HepG2 (cell line): ENCODE data around the gene KATNAL2. TPM values are rescaled to one million over a fixed set of nuclear protein-coding genes. Genes with fewer than 3 reads are reported as not detected.
A peak's percentile ranks its signal among the peaks of the same experiment; 100 is the strongest.

Source experiments
- ATAC-seq: fragments of 200-7000 bp; cut with Tn5 transposase; 3 replicates; pipeline ENCODE4 v1.9.1; 2020; ENCODE audit warnings: mild to moderate bottlenecking, moderate library complexity
- BruUV-seq: library from RNA; stranded (reverse); fragments of 400-500 nt; replicated peaks from 2 replicates; lab custom pipeline; 2021; lab: Mats Ljungman, UMichigan
- CTCF ChIA-PET: fragments of 300-600 bp; formaldehyde crosslinking; extraction: SDS; loops from one replicate; lab custom pipeline; 2021; ENCODE audit warnings: low total read pairs, inconsistent platforms, low intra/inter-chr PET ratio; lab: Yijun Ruan, JAX
- POLR2A ChIA-PET: fragments of 350-600 bp; sonication (Branson Sonifier 250); formaldehyde crosslinking; loops from one replicate; lab custom pipeline; 2020; ENCODE audit warnings: antibody characterized with exemption, inconsistent platforms; lab: Yijun Ruan, JAX
- DNase-seq: peaks from one replicate; pipeline ENCODE4 v3.0.0-alpha.2; 2015; ENCODE audit warnings: low spot score
- FAIRE-seq: peaks from 3 replicates; lab custom pipeline; 2011; peaks lifted over from hg19 to GRCh38; lab: Jason Lieb, UNC
- H2AFZ ChIP-seq: one replicate; pipeline ENCODE4 v1.6.1; 2011; ENCODE audit warnings: low read length, inconsistent platforms
- H3K27ac ChIP-seq: fragments of 300-600 bp; 3 replicates; pipeline ENCODE4 v1.8.0; 2011; ENCODE audit warnings: mixed run types, mild to moderate bottlenecking, mixed read lengths, low read length, inconsistent platforms; ENCODE audit not compliant: insufficient read depth; ENCODE audit errors: extremely low read length
- H3K27me3 ChIP-seq, 2 experiments: fragments of 200-600 bp in 1 of 2; 2 replicates in 1 of 2; 3 replicates in 1 of 2; pipeline versions ENCODE4 v1.6.0 to v1.8.0; 2011; ENCODE audit warnings: low read length in 2 of 2, mild to moderate bottlenecking in 2 of 2, moderate library complexity in 2 of 2, inconsistent platforms in 1 of 2; ENCODE audit not compliant: insufficient read depth in 2 of 2, control insufficient read depth in 1 of 2
- H3K36me3 ChIP-seq, 2 experiments: fragments of 200-600 bp in 1 of 2; replicated peaks in 1 of 2; 2 replicates in 1 of 2; 3 replicates in 1 of 2; pipeline versions ENCODE4 v1.5.1 to v1.8.0; 2011; ENCODE audit warnings: low read length in 2 of 2, inconsistent platforms in 1 of 2; ENCODE audit not compliant: insufficient read depth in 2 of 2, control insufficient read depth in 1 of 2
- H3K4me1 ChIP-seq: 2 replicates; pipeline ENCODE4 v1.5.1; 2012; ENCODE audit warnings: low read length, inconsistent platforms; ENCODE audit not compliant: insufficient read depth
- H3K4me2 ChIP-seq: 2 replicates; pipeline ENCODE4 v1.6.0; 2011; ENCODE audit warnings: low read depth, low read length, inconsistent platforms
- H3K4me3 ChIP-seq, 3 experiments: fragments of 200-600 bp in 1 of 3; sonication (generic), shearing (Covaris generic) in 1 of 3; replicated peaks in 1 of 3; 2 replicates each; pipeline ENCODE4 v1.5.1; 2011 to 2016; ENCODE audit warnings: low read length in 3 of 3, inconsistent platforms in 2 of 3, low read depth in 2 of 3, mild to moderate bottlenecking in 2 of 3, control low read depth in 1 of 3, mixed read lengths in 1 of 3; ENCODE audit not compliant: insufficient read depth in 1 of 3
- H3K79me2 ChIP-seq: one replicate; pipeline ENCODE4 v1.6.1; 2011; ENCODE audit warnings: low read length, inconsistent platforms; ENCODE audit not compliant: insufficient read depth
- H3K9ac ChIP-seq: 2 replicates; pipeline ENCODE4 v1.6.0; 2011; ENCODE audit warnings: mild to moderate bottlenecking, low read depth, low read length, inconsistent platforms; ENCODE audit not compliant: insufficient read depth
- H3K9me3 ChIP-seq: 2 replicates; pipeline ENCODE4 v1.5.1; 2012; ENCODE audit warnings: mild to moderate bottlenecking, low read length
- H4K20me1 ChIP-seq: 2 replicates; pipeline ENCODE4 v1.6.0; 2011; ENCODE audit warnings: inconsistent platforms, mild to moderate bottlenecking, low read length, moderate library complexity; ENCODE audit not compliant: insufficient read depth
- FOXP1 ChIP-seq, 2 experiments: fragments of 450-650 bp in 1 of 2; IDR thresholded peaks; 2 replicates each; pipeline ENCODE4 v1.6.1; 2017 to 2018; ENCODE audit warnings: antibody characterized with exemption in 1 of 2
- HNRNPUL1 ChIP-seq: fragments of 200-400 bp; formaldehyde crosslinking; IDR thresholded peaks from 2 replicates; pipeline ENCODE4 v1.6.1; 2017; ENCODE audit warnings: low read depth, mild to moderate bottlenecking, low read length, moderate library complexity
- MZF1 ChIP-seq: sonication (generic); formaldehyde crosslinking; IDR thresholded peaks from 2 replicates; pipeline ENCODE4 v1.8.1; 2023; ENCODE audit warnings: mild to moderate bottlenecking, missing genetic modification reagents, borderline replicate concordance
- PHF8 ChIP-seq: sonication (generic); formaldehyde crosslinking; IDR thresholded peaks from 2 replicates; pipeline ENCODE4 v1.5.0; 2020; ENCODE audit warnings: missing genetic modification reagents
- SMARCC2 ChIP-seq: fragments of 450-650 bp; IDR thresholded peaks from 2 replicates; pipeline ENCODE4 v1.6.1; 2017; ENCODE audit warnings: antibody characterized with exemption, mild to moderate bottlenecking
- XRCC5 ChIP-seq: fragments of 200-400 bp; formaldehyde crosslinking; optimal IDR thresholded peaks from 2 replicates; pipeline ENCODE3; 2017; ENCODE audit warnings: mild to moderate bottlenecking, low read length
- ZFP36L1 ChIP-seq: sonication (generic); formaldehyde crosslinking; IDR thresholded peaks from 2 replicates; pipeline ENCODE4 v1.8.0; 2022; ENCODE audit warnings: mild to moderate bottlenecking, missing genetic modification reagents, moderate library complexity
- ZFX ChIP-seq: sonication (generic); formaldehyde crosslinking; IDR thresholded peaks from 2 replicates; pipeline ENCODE4 v1.4.0; 2020; ENCODE audit warnings: mild to moderate bottlenecking, low read depth, missing genetic modification reagents, moderate library complexity
- ZNF101 ChIP-seq: sonication (generic); formaldehyde crosslinking; IDR thresholded peaks from 2 replicates; pipeline ENCODE4 v1.4.0; 2020; ENCODE audit warnings: mild to moderate bottlenecking, low read depth, missing genetic modification reagents, borderline replicate concordance
- ZNF570 ChIP-seq: sonication (generic); formaldehyde crosslinking; IDR thresholded peaks from 2 replicates; pipeline ENCODE4 v1.4.0; 2020; ENCODE audit warnings: mild to moderate bottlenecking, missing genetic modification reagents, borderline replicate concordance
- ZNF790 ChIP-seq: sonication (generic); formaldehyde crosslinking; IDR thresholded peaks from 2 replicates; pipeline ENCODE4 v1.8.0; 2022; ENCODE audit warnings: missing genetic modification reagents, mild to moderate bottlenecking, borderline replicate concordance
- WGBS: methylation state at CpG from one replicate; pipeline ENCODE4 v1.1.6; 2017; ENCODE audit warnings: low lambda C conversion rate; 5-methylcytosine and 5-hydroxymethylcytosine counted together
- in situ Hi-C: cut with HindIII; loops from 2 replicates; pipeline ENCODE4 v1.10.0; 2017; ENCODE audit warnings: low pct_unique_long_range_greater_than_20kb; ENCODE audit not compliant: extremely low pct_ligation_motif_present
- intact Hi-C: fragments of 100-400 bp; cut with micrococcal nuclease; formaldehyde crosslinking; loops from one replicate; pipeline ENCODE4 v1.10.0; 2022; ENCODE audit not compliant: unreplicated experiment
- polyA plus RNA-seq, 8 experiments: library from polyadenylated mRNA; depleted of rRNA in 3 of 8; stranded (reverse) in 7 of 8; unstranded in 1 of 8; fragments of >200 nt; fragmentation: Illumina TruSeq in 4 of 8; extraction: Trizol in 4 of 8; gene quantifications; 2 replicates each; pipeline versions ENCODE4 v1.2.1 to v1.2.3, GENCODE V29; 2011 to 2016; ENCODE audit warnings: low read depth in 4 of 8, missing spikeins in 1 of 8, mixed read lengths in 1 of 8; ENCODE audit not compliant: insufficient read depth in 1 of 8
- total RNA-seq, 5 experiments: library from RNA; depleted of rRNA; stranded (reverse); fragments of >200 nt; fragmentation: Illumina TruSeq; extraction: Trizol; gene quantifications; 2 replicates each; pipeline ENCODE4 v1.2.3, GENCODE V29; 2016; ENCODE audit warnings: low read depth in 1 of 5
- TF ChIP-seq, protein P1 (sequence below): IDR thresholded peaks from 2 replicates; pipeline ENCODE4 v1.6.1; 2016; ENCODE audit warnings: low read depth
- TF ChIP-seq, protein P2 (sequence below): sonication (generic); formaldehyde crosslinking; IDR thresholded peaks from 2 replicates; pipeline ENCODE4 v1.4.0; 2020; ENCODE audit warnings: mild to moderate bottlenecking, missing genetic modification reagents
- TF ChIP-seq, protein P3 (sequence below): sonication (generic); formaldehyde crosslinking; IDR thresholded peaks from 2 replicates; pipeline ENCODE4 v1.4.0; 2020; ENCODE audit warnings: mild to moderate bottlenecking, missing genetic modification reagents
- TF ChIP-seq, protein P4 (sequence below): sonication (generic); formaldehyde crosslinking; IDR thresholded peaks from 2 replicates; pipeline ENCODE4 v1.5.0; 2020; ENCODE audit warnings: missing genetic modification reagents
- TF ChIP-seq, protein P5 (sequence below): sonication (generic); formaldehyde crosslinking; IDR thresholded peaks from 2 replicates; pipeline ENCODE4 v1.5.0; 2020; ENCODE audit warnings: missing genetic modification reagents

Gene KATNAL2
- total and polyA plus RNA-seq, 2 of the 13 experiments (the other 11 are each of a cell fraction or from before 2014, with no cell fraction given) = not detected

DNA sequence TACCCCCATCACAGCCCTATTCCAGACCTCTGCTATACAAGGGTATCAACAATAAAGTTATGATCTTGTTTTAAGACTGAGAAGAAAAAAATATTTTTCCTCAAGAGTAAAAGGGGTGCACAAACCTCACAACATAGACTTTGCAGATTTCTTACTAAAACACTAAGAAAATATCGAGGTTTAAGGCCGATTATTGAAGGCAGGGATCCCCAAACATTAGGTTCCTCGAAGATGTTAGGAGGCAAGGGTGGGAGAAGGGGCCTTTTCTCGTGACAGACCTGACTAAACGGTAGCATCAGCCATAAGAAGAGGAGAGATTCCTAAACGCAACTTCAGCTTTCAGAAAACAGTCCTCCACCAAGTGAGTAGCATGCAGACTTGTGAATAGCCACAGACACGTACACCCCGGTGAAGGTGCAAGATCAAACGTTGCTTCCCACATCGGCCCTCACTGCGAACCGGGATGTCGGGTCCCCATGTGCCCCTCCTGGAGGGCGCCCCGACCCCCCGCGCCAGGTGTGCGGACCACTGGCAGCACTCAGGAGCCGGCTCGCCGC, 773 bp upstream of the KATNAL2 start (continued):
- TF ChIP-seq, protein P1, sequence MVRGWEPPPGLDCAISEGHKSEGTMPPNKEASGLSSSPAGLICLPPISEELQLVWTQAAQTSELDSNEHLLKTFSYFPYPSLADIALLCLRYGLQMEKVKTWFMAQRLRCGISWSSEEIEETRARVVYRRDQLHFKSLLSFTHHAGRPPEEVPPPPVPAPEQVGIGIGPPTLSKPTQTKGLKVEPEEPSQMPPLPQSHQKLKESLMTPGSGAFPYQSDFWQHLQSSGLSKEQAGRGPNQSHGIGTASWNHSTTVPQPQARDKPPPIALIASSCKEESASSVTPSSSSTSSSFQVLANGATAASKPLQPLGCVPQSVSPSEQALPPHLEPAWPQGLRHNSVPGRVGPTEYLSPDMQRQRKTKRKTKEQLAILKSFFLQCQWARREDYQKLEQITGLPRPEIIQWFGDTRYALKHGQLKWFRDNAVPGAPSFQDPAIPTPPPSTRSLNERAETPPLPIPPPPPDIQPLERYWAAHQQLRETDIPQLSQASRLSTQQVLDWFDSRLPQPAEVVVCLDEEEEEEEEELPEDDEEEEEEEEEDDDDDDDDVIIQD (CRISPR knock-in tag) = no peak
- no peak for TF ChIP-seq PHF8 (CRISPR knock-in tag)

DNA sequence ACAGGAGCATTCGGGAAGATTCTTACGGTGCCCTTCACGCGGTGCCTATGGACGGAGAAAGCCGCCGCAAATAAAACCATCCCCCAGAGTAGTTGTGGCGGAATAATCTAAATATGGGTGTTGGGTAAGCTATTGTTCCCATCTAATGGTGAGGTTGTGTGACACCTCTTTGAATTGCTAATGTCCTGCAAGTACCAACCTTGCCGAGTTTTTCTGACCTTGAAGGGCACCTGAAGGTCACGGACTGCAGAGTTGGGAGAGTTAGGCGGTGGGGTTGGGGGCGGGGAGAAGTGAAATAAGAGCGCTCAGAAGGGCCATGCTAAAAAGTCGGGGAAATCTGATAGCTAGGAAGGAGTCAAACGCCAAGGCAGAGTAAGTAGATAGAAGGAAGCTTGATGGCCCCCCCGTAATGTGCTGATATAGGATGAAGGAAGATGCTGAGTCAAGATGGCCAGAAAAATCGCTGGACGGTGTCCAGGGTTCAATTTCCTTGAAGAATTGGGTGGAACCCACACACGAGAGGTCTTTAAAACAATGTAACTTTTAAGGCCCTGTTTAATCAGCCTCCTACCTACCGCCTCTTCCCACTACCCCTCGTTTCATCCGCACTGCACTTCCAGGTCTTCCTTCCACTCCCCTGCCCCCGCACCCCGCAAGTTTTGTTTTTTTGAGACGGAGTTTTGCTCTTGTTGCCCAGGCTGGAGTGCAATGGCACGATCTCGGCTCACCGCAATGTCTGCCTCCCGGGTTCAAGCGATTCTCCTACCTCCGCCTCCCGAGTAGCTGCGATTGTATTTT, 600 bp downstream of the KATNAL2 start:
- Histone ChIP-seq H3K79me2 (peaks cover 37% of the 10 kb centered on the region), H3K4me3 (peak overlapping the region; percentile 80 to 91 (median 87); a peak in 4 of 6 replicates), H3K9me3 (no peaks in the 10 kb centered on the region), H3K27me3 (no peaks in the 10 kb centered on the region; a peak in 1 of 5 replicates), H3K27ac (no peak overlapping the region), H3K9ac (peak overlapping the region; percentile 79; the same call in 1 of the 2 replicates), H2AFZ (no peak overlapping the region), H3K4me1 (peaks cover 38% of the 10 kb centered on the region), H3K36me3 (no peaks in the 10 kb centered on the region), H3K4me2 (peak overlapping the region; percentile 82), H4K20me1 (peaks cover 3% of the 10 kb centered on the region; the same call in 1 of the 2 replicates)
- in situ Hi-C loops = no loop called here
- WGBS = 77% methylated on average over 32 of the region's 33 CpGs
- ChIA-PET CTCF (no interaction called here), POLR2A (interaction anchor here (0.5 to 1.2 kb wide), 4 partner anchors 22 to 1013 kb away, joined by 3 to 5 read pairs (median 4); no protein-coding TSS in a partner anchor)
- DNase-seq (no peak), ATAC-seq (peak; percentile 17; the same call in 2 of the 3 replicates), FAIRE-seq (no peak)
- intact Hi-C loops = no loop called here
- BruUV-seq = TSS peak; percentile 89
- TF ChIP-seq ZNF101 (CRISPR knock-in tag) (no peak), XRCC5 (no peak), SMARCC2 (no peak), ZFP36L1 (no peak), FOXP1 (IDR thresholded peaks at IDR 0.05) (no peak), FOXP1 (CRISPR knock-in tag; IDR thresholded peaks at IDR 0.05) (no peak), ZFX (CRISPR knock-in tag) (no peak), MZF1 (CRISPR knock-in tag) (no peak), ZNF570 (no peak), HNRNPUL1 (no peak), ZNF790 (CRISPR knock-in tag) (no peak)
- TF ChIP-seq, protein P2, sequence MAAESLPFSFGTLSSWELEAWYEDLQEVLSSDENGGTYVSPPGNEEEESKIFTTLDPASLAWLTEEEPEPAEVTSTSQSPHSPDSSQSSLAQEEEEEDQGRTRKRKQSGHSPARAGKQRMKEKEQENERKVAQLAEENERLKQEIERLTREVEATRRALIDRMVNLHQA (CRISPR knock-in tag) = no peak
- TF ChIP-seq, protein P3, sequence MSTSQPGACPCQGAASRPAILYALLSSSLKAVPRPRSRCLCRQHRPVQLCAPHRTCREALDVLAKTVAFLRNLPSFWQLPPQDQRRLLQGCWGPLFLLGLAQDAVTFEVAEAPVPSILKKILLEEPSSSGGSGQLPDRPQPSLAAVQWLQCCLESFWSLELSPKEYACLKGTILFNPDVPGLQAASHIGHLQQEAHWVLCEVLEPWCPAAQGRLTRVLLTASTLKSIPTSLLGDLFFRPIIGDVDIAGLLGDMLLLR (CRISPR knock-in tag) = no peak
- TF ChIP-seq, protein P4, sequence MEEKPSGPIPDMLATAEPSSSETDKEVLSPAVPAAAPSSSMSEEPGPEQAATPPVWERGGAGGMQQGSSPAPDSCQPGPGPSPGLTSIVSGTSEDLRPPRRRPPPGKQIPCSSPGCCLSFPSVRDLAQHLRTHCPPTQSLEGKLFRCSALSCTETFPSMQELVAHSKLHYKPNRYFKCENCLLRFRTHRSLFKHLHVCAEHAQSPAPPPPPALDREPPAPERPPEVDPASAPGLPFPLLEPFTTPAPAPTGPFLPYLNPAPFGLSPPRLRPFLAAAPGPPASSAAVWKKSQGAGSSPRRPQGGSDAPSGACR (CRISPR knock-in tag) = no peak
- TF ChIP-seq, protein P5, sequence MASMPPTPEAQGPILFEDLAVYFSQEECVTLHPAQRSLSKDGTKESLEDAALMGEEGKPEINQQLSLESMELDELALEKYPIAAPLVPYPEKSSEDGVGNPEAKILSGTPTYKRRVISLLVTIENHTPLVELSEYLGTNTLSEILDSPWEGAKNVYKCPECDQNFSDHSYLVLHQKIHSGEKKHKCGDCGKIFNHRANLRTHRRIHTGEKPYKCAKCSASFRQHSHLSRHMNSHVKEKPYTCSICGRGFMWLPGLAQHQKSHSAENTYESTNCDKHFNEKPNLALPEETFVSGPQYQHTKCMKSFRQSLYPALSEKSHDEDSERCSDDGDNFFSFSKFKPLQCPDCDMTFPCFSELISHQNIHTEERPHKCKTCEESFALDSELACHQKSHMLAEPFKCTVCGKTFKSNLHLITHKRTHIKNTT (CRISPR knock-in tag) = no peak
